Fibroblast of skin of abdomen (primary cell): ENCODE measurements around the gene DPYSL5.

Experiments
- DNase-seq: peaks from one replicate; pipeline ENCODE4 v3.0.0-alpha.2; 2013

Gene DPYSL5

DNA sequence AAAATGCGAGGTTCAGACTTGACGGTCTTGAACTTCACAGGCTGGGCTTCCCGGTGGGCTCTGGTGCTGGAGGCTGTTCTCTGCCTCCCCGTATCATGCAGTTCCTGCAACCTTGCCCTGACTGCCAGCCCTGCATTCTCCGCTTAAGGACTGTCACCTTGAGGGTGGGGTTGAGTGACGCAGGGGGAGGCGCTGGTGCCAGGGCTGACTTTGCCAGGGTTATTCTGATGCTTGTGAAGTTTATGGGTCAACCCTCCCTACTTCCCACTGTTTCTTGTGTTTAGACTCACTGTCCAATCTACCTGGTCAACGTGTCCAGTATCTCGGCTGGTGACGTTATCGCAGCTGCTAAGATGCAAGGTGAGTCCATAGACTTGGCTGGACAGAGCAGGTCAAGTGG, 85.0 kb downstream of the DPYSL5 start:
- DNase-seq: no peak

GRCh38 chr2:26933431-26934334, 85.8 kb downstream of the DPYSL5 start:
- no peak for DNase-seq

DNA sequence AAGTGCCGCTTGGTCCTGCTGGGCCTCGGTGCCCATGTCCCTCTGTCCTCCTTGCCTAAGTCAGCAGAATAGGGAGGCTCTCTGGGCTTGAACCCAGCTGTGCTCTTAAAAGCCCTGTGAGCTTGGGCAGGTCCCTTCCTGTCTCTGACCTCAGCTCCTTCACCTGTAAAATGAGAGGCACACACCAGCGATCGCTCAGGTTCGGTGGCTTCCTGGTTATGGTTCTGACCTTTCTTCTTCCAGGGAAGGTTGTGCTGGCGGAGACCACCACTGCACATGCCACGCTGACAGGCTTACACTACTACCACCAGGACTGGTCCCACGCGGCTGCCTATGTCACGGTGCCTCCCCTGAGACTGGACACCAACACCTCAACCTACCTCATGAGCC, 86.4 kb downstream of the DPYSL5 start:
- no peak for DNase-seq

DNA sequence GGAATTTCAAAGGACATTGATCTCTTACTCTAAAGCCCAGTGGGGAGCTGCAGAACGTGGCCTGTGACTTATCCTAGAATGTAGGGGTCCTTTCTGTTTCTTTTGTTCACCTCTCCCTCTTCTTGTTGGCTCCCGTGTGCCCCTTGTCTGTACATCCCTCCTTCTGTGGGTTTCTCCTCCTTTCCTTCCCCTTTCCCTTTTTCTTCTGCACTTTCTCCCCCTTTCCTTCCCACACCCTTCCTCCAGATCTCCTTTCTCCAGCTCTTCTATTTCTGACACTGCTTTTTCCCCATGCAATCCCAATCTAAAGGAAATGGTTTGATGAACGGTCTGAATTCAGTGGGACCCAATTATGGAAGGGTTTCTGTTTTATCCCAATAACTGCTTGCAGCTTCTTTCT, 87.1 kb downstream of the DPYSL5 start:
- no peak for DNase-seq

- DNase-seq: no peak
Observed at GRCh38 chr2:26936855-26937254, 88.9 kb downstream of the DPYSL5 start.

- no peak for DNase-seq
Observed at GRCh38 chr2:26938399-26939118, 90.6 kb downstream of the DPYSL5 start.

GRCh38 chr2:26940001-26940400, 92.1 kb downstream of the DPYSL5 start:
- DNase-seq: no peak

DNA sequence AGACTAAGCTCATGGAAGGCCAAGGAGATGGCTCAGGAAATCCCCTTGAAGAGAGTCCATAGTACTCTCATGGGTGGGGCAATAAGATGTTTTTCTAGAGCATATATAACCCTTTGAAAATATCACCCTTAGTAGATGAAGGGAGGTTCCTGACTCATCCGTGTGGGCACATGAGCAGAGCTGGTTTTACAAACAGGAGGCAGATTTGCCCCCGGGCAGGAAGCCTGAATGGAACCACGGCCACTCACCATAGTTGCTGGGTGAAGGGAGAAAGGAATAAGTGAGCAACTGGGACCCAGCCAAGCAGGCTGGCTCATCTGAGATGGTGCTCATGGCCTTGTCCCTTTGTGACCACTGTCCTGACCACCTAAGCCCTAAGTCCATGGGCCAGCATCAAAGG, 93.6 kb downstream of the DPYSL5 start:
- no peak for DNase-seq

DNA sequence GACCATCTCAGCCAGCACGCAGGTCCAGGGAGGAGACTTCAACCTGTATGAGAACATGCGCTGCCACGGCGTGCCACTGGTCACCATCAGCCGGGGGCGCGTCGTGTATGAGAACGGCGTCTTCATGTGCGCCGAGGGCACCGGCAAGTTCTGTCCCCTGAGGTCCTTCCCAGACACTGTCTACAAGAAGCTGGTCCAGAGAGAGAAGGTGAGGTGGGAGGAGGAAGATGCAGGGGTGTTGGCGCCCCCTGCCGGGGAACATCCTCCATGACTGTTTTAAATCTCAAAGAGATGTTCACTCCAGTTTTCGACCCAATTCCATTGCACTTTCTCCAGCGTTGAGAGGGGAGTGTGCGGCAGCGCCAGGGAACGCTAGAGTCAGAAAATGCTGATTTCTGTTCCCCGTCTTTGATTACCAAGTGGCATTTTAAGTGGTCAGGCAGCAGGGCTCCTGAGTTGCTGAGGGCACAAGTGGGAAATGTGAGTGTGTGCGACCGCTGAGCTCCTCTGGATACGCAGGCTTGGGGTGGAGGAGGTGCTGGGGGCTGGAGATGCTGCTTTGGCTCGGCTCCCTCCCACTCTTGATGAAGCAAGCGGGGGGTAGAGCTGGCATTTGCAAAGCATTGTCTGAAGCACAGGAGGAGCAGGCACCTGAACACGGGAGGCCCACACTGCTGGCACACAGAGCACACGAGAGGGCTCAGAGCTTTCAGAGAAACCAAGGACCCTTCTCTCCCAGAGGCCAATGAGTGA, 94.8 kb downstream of the DPYSL5 start:
- DNase-seq: peak; percentile 48

GRCh38 chr2:26945991-26946750, 98.2 kb downstream of the DPYSL5 start:
- no peak for DNase-seq

GRCh38 chr2:26946841-26947784, 99.2 kb downstream of the DPYSL5 start:
- peak; percentile 31 for DNase-seq

DNA sequence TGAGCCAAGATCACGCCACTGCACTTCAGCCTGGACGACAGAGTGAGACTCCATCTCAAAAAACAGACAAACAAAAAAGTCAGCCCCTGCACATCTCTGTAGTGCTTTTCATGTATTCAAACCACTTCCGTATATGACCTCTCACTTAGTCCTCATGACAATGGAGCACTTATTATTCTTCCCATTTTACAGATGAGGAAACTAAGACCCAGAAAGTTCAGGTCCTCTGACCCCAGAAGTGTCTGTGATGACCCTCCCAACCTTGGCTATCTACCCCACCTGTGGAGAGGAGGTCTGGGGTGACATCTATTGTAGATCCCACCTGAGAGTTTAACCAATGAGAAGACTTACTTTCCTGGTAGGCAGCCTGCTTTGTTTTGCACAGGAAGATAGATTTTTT, 100.9 kb downstream of the DPYSL5 start:
- DNase-seq: no peak

GRCh38 chr2:26950246-26950645, 102.3 kb downstream of the DPYSL5 start:
- DNase-seq: no peak

DNA sequence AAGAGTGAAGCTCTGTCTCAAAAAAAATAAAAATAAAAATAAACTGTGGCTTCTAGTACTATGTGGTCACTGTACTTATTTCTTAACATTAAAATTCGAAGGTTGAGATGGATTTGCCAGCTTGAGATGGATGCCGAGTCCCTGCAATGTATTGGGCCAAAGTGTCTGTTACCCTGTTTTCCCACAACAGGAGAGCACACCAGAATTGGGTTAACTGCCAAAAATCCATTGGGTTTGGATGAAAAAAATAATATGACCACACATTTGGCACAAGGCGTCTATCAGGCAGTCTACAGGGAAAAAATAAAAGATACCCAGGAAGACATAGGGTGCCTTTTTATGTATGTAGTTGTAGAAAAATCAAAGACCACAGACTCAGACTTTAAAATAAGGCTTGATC, 103.3 kb downstream of the DPYSL5 start:
- DNase-seq: no peak

GRCh38 chr2:26952374-26952773, 104.4 kb downstream of the DPYSL5 start:
- DNase-seq: no peak

- DNase-seq: no peak
Observed at GRCh38 chr2:26954135-26954534, 106.2 kb downstream of the DPYSL5 start.

GRCh38 chr2:26957041-26957440, 109.1 kb downstream of the DPYSL5 start:
- DNase-seq: no peak

DNA sequence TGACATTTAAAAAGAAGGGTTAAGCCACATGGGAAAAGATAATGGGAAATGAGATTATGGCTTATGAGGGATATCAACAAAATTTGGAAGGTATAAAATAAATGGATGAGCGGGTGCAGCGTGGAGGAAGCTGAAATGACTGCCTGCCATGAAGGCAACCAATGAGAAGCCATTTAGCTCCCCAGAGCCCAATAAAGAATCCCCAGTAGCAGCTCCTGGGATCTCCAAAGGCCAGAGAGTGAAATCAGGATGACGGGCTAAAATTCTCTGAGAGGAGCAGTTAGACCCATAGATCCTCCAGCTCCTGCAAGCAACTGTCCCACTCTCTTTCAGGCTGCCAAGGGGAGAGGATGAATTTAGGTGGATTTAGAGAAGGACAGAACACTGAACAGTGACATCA, 109.6 kb downstream of the DPYSL5 start:
- DNase-seq: no peak

GRCh38 chr2:26959331-26959730, 111.4 kb downstream of the DPYSL5 start:
- DNase-seq: no peak

DNA sequence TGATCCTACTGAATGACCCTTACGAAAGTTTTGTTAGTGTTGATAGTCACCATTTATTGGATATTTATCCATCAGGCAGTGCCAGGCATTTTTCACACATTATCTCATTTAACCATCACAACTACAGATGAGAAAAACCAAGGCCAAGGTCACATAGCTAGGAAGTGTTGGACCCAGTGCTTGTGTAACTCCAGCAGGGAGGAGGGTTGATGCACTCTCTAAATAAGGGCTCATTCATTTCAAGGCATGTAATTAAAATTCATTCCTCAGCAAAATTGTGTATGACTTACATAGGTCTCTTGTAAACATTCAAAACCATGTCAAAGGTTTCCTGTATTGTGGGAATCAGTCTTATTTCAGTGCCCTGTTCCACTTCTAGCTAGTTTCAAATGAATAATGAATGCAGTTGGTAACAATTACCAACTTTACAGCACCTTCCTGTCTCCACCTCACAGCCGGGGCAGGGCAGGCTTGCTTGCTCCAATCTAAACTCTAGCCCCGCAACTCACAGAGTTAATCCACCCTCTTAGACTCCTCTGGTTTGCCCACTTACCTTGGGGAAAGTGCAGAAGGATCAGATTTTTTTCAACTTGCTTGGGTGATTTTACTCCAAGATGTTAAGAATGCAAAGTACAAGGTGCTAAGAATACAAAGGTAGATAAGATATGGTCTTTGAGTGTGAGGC, 116.7 kb downstream of the DPYSL5 start:
- DNase-seq: no peak

DNA sequence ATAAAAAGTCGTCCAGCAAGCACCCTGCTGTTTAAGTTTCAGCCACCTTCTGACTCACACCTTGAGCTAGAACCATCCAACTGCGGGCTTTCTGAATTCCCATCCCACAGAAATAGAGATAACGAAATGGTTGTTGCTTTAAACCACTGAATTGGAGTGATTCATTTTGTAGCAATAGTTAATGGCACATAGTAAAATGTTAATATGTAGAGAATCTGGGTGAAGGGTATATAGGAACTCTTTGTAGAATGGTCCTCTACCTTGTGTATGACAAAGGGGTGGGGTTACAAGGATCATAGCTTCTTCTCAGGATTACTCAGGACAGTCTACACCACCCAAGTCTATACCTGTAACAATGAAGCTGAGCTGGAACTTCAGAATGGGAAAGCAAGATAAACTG, 120.1 kb downstream of the DPYSL5 start:
- no peak for DNase-seq
